ENCODE results near the gene ESYT2. TPM values are rescaled to one million over a fixed set of nuclear protein-coding genes. Genes with fewer than 3 reads are reported as not detected.

ESYT2 gene
- total RNA-seq, 4 donors from 2014 or later = 68.3 to 95.8 (median 82.6) TPM

DNA sequence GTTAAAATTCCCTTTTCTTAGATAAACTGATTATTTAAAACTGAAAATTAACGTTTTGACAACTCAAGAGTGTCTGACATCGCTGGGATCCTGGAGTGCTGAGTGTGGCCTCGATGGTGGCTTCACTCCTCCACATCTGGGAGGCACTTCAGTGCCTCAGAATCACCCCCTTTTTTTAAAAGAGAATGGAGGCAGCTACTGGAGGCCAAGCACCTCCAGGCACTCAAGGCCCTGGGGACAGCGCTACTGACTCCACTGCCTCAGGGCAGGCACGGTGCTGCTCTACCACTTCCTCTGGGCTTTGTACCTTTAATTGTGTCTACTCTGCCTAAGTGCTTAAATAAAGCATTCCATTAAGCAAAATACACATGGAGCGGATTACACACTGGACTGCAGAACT lies 97.5 kb downstream of the ESYT2 start:
- 81% methylated on average over 6 of the region's 6 CpGs for WGBS
- H3K27me3 ChIP-seq = no peaks in the 10 kb centered on the region
- no peak for DNase-seq (ENCODE audit: low spot score in 2 of 2)
- no peak overlapping the region for H3K27ac ChIP-seq
- H3K9me3 ChIP-seq = no peaks in the 10 kb centered on the region
- no peaks in the 10 kb centered on the region for H3K4me1 ChIP-seq
- peaks cover 67% of the 10 kb centered on the region for H3K36me3 ChIP-seq
- H3K4me3 ChIP-seq = no peak overlapping the region
- TF ChIP-seq EP300 (IDR thresholded peaks at IDR 0.05) = no peak
- TF ChIP-seq POLR2A (IDR thresholded peaks at IDR 0.05) = no peak
- TF ChIP-seq, protein P1, sequence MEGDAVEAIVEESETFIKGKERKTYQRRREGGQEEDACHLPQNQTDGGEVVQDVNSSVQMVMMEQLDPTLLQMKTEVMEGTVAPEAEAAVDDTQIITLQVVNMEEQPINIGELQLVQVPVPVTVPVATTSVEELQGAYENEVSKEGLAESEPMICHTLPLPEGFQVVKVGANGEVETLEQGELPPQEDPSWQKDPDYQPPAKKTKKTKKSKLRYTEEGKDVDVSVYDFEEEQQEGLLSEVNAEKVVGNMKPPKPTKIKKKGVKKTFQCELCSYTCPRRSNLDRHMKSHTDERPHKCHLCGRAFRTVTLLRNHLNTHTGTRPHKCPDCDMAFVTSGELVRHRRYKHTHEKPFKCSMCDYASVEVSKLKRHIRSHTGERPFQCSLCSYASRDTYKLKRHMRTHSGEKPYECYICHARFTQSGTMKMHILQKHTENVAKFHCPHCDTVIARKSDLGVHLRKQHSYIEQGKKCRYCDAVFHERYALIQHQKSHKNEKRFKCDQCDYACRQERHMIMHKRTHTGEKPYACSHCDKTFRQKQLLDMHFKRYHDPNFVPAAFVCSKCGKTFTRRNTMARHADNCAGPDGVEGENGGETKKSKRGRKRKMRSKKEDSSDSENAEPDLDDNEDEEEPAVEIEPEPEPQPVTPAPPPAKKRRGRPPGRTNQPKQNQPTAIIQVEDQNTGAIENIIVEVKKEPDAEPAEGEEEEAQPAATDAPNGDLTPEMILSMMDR (IDR thresholded peaks at IDR 0.05) = no peak
- TF ChIP-seq POLR2AphosphoS5 (IDR thresholded peaks at IDR 0.05) = no peak

DNA sequence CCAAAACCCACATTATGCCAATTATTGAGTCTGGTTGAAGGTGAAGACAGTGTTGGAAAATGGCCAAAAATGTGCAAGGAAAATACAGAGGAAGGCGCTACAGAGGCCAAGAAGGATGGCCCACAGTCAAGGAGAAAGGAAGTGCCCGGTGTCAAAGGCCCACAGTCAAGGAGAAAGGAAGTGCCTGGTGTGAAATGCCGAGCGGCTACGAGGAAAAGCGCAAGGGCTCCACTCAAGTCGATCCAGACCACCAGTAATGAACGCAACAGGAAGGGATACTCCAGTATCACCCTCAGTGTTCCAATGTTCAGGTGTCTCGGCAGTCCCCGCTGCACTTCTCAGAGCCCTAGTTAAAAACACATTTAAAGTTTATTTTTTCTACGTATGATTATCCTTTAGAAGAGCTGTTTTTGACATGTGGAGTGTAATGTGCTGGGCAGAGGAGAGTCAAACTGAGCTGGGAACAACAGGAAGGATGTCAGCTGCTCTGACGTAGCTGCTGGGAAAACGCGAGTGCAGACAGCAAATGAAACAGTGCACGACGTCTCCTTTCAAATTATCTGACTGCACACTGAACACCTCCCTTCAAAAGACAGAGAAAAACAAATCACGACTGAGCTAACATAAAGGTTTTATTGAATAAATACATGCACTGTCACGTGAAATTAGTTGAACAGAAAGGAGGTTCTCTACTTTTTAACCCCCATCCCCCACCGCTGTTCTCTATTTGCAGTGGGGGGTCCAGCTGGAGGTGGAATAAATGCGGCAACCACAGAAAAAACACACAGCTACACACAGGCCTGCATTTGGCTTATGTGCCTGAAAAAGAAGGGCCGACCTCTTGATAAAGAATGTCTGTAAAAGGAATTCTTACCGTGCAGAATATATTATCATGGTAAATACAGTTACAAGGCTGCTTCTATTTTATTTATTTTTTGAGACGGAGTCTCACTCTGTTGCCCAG lies 98.6 kb downstream of the ESYT2 start:
- Histone ChIP-seq H3K36me3 (peaks cover 56% of the 10 kb centered on the region), H3K9me3 (no peaks in the 10 kb centered on the region), H3K4me3 (no peak overlapping the region), H3K27me3 (no peaks in the 10 kb centered on the region), H3K27ac (no peak overlapping the region), H3K4me1 (no peaks in the 10 kb centered on the region)
- DNase-seq (ENCODE audit: low spot score in 2 of 2) = no peak
- WGBS = 77% methylated on average over 23 of the region's 23 CpGs
- TF ChIP-seq EP300 (IDR thresholded peaks at IDR 0.05) (no peak), POLR2AphosphoS5 (IDR thresholded peaks at IDR 0.05) (no peak)
- TF ChIP-seq, protein P1 (IDR thresholded peaks at IDR 0.05) = no peak

DNA sequence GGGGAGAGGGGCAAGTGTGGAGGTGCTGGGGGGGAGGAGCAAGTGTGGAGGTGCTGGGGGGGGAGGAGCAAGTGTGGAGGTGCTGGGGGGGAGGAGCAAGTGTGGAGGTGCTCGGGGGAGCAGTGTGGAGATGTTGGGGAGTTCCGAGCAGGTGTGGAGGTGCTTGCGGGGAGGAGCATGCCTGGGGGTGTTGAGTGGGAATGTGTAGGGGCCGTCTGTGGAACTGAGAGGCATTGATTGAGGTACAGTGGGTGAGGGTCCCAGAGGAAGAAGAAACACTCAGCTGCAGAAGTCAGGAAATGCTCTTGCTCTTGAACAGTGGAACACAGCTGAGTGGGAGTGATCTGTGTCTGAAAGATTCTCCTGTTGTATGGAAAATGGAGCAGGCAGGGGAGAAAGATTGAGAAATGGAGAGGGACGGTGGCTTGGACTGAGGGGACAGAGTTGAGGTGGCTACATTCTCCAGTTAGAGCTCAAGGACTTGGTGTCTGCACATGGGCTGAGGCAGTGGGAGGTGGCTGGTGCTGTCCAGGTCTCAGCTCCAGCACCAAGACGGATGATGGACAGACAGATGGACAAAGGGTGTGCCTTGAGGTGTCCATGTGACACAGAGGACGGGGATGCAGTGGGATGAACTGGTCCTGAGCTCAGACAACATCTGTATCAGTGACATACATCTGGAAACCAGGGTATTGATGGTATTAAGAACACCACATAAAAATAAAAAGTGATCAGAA lies 99.5 kb downstream of the ESYT2 start:
- Histone ChIP-seq H3K9me3 (no peaks in the 10 kb centered on the region), H3K4me1 (no peaks in the 10 kb centered on the region), H3K36me3 (peaks cover 47% of the 10 kb centered on the region), H3K27ac (no peak overlapping the region), H3K27me3 (no peaks in the 10 kb centered on the region), H3K4me3 (no peak overlapping the region)
- WGBS = 92% methylated on average over 7 of the region's 7 CpGs
- no peak for DNase-seq (ENCODE audit: low spot score in 2 of 2)
- TF ChIP-seq EP300 (IDR thresholded peaks at IDR 0.05) (no peak), POLR2AphosphoS5 (IDR thresholded peaks at IDR 0.05) (no peak), POLR2A (IDR thresholded peaks at IDR 0.05) (no peak)
- TF ChIP-seq, protein P1 (IDR thresholded peaks at IDR 0.05) = no peak

DNA sequence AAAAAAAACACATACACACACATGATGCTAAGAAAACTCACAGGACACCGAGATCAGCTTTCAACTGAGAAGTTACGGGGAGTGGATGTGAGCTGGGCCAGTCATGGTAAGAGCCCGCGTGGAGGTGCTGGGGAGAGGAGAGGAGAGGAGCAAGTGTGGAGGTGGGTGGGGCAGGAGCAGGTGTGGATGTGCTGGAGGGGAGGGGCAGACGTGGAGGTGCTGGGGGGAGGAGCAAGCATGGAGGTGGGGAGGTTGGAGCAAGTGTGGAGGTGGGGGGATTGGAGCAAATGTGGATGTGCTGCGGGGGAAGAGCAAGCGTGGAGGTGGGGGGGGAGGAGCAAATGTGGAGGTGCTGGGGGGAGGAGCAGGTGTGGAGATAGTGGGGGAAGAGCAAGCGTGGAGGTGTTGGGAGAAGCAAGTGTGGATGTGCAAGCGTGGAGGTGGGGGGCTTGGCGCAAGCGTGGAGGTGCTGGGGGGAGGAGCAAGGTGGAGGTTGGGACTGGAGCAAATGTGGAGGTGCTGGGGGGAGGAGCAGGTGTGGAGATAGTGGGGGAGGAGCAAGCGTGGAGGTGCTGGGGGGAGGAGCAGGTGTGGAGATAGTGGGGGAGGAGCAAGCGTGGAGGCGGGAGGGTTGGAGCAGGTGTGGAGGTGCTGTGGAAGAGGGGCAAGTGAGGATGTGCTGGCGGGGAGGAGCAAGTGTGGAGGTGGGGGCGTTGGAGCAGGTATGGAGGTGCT lies 100.2 kb downstream of the ESYT2 start:
- H3K36me3 ChIP-seq = peaks cover 40% of the 10 kb centered on the region
- DNase-seq (ENCODE audit: low spot score in 2 of 2) = no peak
- 87% methylated on average over 16 of the region's 16 CpGs for WGBS
- H3K9me3 ChIP-seq = no peaks in the 10 kb centered on the region
- TF ChIP-seq POLR2AphosphoS5 (IDR thresholded peaks at IDR 0.05) (no peak), POLR2A (IDR thresholded peaks at IDR 0.05) (no peak)
- no peaks in the 10 kb centered on the region for H3K27me3 ChIP-seq
- H3K4me3 ChIP-seq = no peak overlapping the region
- H3K4me1 ChIP-seq = no peaks in the 10 kb centered on the region
- H3K27ac ChIP-seq = no peak overlapping the region

DNA sequence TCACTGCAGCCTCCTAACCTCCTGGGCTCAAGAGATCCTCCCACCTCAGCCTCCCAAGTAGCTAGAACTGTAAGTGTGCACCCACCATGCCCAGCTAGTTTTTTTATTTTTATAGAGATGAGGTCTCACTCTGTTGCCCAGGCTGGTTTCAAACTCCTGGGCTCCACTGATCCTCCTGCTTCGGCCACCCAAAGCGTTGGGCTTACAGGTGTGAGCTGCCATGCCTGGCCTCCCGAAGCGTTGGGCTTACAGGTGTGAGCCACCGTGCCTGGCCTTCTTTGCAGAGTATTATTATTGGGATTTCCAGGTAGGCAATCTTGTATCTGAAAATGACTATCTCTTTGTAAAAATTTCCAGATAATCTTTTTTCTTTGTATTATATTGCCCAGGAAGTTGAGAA lies 101.6 kb downstream of the ESYT2 start:
- Histone ChIP-seq H3K27me3 (no peaks in the 10 kb centered on the region), H3K36me3 (peaks cover 30% of the 10 kb centered on the region), H3K27ac (no peak overlapping the region), H3K4me1 (no peaks in the 10 kb centered on the region), H3K4me3 (no peak overlapping the region), H3K9me3 (no peaks in the 10 kb centered on the region)
- DNase-seq (ENCODE audit: low spot score in 2 of 2) = no peak
- 99% methylated on average over 5 of the region's 5 CpGs for WGBS
- TF ChIP-seq, protein P1 (IDR thresholded peaks at IDR 0.05) = no peak
- no peak for TF ChIP-seq POLR2A (IDR thresholded peaks at IDR 0.05)
- TF ChIP-seq POLR2AphosphoS5 (IDR thresholded peaks at IDR 0.05) = no peak
- TF ChIP-seq EP300 (IDR thresholded peaks at IDR 0.05) = no peak
